ENCODE data around the gene UMOD. TPM values are rescaled to one million over a fixed set of nuclear protein-coding genes. Genes with fewer than 3 reads are reported as not detected.

UMOD gene
- total and polyA plus RNA-seq, 9 of the 15 experiments (the other 6 are each of a cell fraction or from before 2014, with no cell fraction given): not detected

DNA sequence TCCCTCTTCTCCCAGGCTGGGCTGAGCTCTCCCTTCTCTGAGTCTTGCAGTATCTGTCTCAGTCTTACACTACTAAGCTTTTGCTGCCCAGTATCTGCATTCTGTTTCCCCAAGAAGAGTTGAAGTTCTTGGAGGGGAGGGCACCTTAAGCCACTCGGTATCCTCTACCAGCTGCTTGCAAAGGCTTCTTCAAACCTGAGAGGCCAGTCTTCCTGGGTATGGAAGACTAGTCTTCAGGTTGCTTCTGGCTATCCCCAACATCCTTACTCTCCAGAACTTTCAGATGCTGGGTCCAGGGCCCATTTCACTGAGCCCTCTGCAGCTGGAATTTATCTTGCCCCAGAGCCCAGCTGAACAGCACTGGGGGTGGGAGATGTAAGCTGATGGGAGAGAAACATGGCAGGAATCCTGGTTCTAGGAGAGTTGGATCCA lies 45.3 kb downstream of the UMOD start (continued):
- no peak for TF ChIP-seq CCAR2 (IDR thresholded peaks at IDR 0.05; ENCODE audit: low read depth, low read length)

GRCh38 chr16:20306401-20306800 lies 46.1 kb downstream of the UMOD start:
- POLR2A ChIA-PET: no interaction called here

More at GRCh38 chr16:20306401-20306800, 46.1 kb downstream of the UMOD start:
- CTCF ChIA-PET (ENCODE audit: low intra/inter-chr PET ratio): no interaction called here
- Histone ChIP-seq H3K9me1 (ENCODE audit: control insufficient read depth, insufficient read depth, low read length) (no peaks in the 10 kb centered on the region), H3K4me2 (ENCODE audit: insufficient read depth, low read length) (no peak overlapping the region), H3K27ac (ENCODE audit: extremely low read depth, low read depth, low read length) (no peak overlapping the region), H4K20me1 (replicated peaks; ENCODE audit: control insufficient read depth, insufficient read depth, low read length) (0 out of 2 replicates have a peak, but pooled peaks cover 4% of the 10 kb centered on the region), H3K4me3 (no peak overlapping the region), H2AFZ (ENCODE audit: low read depth, low read length) (no peak overlapping the region), H3K9me3 (replicated peaks; ENCODE audit: control insufficient read depth, insufficient read depth, low read depth, low read length) (no peaks in the 10 kb centered on the region), H3K9ac (ENCODE audit: insufficient read depth in 1 of 2, low read depth in 2 of 2, low read length in 2 of 2) (no peak overlapping the region), H3K4me1 (replicated peaks in 1 of 2; ENCODE audit: control insufficient read depth in 2 of 2, insufficient read depth in 2 of 2, low read length in 2 of 2) (peaks cover 2 to 11% of the 10 kb centered on the region in 2 experiments; a peak in 3 of 5 replicates), H3K27me3 (ENCODE audit: control insufficient read depth in 2 of 2, insufficient read depth in 2 of 2, low read length in 2 of 2) (no peaks in the 10 kb centered on the region; a peak in 1 of 5 replicates), H3K79me2 (ENCODE audit: control insufficient read depth, insufficient read depth, low read length) (no peaks in the 10 kb centered on the region), H3K36me3 (ENCODE audit: control insufficient read depth, insufficient read depth, low read length) (no peaks in the 10 kb centered on the region)
- no peak for ATAC-seq
- intact Hi-C loops (cut with micrococcal nuclease) (no loop called here), in situ Hi-C loops (cut with MboI) (loop anchor here (10.0 kb wide), 1 partner anchor 702 kb away; no protein-coding TSS in a partner anchor)
- no peak for FAIRE-seq
- no peak for DNase-seq (ENCODE audit: extremely low read depth in 1 of 4, low spot score in 3 of 4)
- BruUV-seq (replicated peaks): no TSS peak
- WGBS (ENCODE audit: insufficient coverage, low coverage, missing lambda C conversion rate): 0% methylated on average over 4 of the region's 4 CpGs
- no peak for TF ChIP-seq TCF15 (CRISPR knock-in tag; IDR thresholded peaks at IDR 0.05)
- TF ChIP-seq MYBL2 (IDR thresholded peaks at IDR 0.05; ENCODE audit: low read depth): no peak
- TF ChIP-seq MYBL2 (CRISPR knock-in tag; IDR thresholded peaks at IDR 0.05; ENCODE audit: borderline replicate concordance): no peak
